ENCODE measurements around the gene BICD1. TPM values are rescaled to one million over a fixed set of nuclear protein-coding genes. Genes with fewer than 3 reads are reported as not detected.
A peak's percentile ranks its signal among the peaks of the same experiment; 100 is the strongest.

BICD1 gene
- total and polyA plus RNA-seq, 4 donors: 6.1 to 22.9 (median 12.8) TPM

DNA sequence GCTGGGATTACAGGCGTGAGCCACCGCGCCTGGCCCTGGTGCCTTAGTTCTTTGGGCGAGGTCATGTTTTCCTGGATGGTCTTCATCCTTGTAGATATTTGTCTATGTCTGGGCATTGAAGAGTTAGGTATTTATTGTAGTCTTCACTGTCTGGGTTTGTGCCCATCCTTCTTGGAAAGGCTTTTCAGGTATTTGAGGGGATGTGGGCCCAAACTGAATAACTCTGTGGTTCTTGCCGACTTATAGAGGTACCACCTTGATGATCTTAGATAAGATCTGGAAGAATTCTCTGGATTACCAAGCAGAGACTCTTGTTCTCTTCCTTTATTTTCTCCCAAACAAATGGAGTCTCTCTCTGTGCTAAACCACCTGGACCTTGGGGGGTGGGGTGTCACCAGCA lies 311.6 kb downstream of the BICD1 start:
- Histone ChIP-seq H3K9ac (ENCODE audit: insufficient read depth in 1 of 2, low read length in 2 of 2) (no peak overlapping the region), H3K9me3 (ENCODE audit: control insufficient read depth in 4 of 4, insufficient read depth in 3 of 4, low read length in 3 of 4) (no peaks in the 10 kb centered on the region), H3K36me3 (ENCODE audit: control insufficient read depth in 4 of 4, insufficient read depth in 4 of 4, low read length in 4 of 4) (no peaks in the 10 kb centered on the region), H3K27me3 (ENCODE audit: control insufficient read depth in 3 of 3, insufficient read depth in 3 of 3, low read length in 2 of 3) (no peaks in the 10 kb centered on the region), H3K27ac (ENCODE audit: low read depth in 1 of 2, low read length in 1 of 2) (no peak overlapping the region), H3K4me3 (no peak overlapping the region), H3K4me1 (ENCODE audit: control insufficient read depth in 5 of 5, insufficient read depth in 5 of 5, low read length in 5 of 5) (peaks cover 0 to 20% (median 0%) of the 10 kb centered on the region in 5 donors)
- TF ChIP-seq, protein P1, sequence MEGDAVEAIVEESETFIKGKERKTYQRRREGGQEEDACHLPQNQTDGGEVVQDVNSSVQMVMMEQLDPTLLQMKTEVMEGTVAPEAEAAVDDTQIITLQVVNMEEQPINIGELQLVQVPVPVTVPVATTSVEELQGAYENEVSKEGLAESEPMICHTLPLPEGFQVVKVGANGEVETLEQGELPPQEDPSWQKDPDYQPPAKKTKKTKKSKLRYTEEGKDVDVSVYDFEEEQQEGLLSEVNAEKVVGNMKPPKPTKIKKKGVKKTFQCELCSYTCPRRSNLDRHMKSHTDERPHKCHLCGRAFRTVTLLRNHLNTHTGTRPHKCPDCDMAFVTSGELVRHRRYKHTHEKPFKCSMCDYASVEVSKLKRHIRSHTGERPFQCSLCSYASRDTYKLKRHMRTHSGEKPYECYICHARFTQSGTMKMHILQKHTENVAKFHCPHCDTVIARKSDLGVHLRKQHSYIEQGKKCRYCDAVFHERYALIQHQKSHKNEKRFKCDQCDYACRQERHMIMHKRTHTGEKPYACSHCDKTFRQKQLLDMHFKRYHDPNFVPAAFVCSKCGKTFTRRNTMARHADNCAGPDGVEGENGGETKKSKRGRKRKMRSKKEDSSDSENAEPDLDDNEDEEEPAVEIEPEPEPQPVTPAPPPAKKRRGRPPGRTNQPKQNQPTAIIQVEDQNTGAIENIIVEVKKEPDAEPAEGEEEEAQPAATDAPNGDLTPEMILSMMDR (IDR thresholded peaks at IDR 0.05; ENCODE audit: control extremely low read depth, extremely low read depth): no peak
- no peak for DNase-seq
- WGBS, 2 donors: 96 to 98% methylated on average over 5 of the region's 5 CpGs
- no peak for ATAC-seq (ENCODE audit: insufficient read depth, low FRiP score)

DNA sequence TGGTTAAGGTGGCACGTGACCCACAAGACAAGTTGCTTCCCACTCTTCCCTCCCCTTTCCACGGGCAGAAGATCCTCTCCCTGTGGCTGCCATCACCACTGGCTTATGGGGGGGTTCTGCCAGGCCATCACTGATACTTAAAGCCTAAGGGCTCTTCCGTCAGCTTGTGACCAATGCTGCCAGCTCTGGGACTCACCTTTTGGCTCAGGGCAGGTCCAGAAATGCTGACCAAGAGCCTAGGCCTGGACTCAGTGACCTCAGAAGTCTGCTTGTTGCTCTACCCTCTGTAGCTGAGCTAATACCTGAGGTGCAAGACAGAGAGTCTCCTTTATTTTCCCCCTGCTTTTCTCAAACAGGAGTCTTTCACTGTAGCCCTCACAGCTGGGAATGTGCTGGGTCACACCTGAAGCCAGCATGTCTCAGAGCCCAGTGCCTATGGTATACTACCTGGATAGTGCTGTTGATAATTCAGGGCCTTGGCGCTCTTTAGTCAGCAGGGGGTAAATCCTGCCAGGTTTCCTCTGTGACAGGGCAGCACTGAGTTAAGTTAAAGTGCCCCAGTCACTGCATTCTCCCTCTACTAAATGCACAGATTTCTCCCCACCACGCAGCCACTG lies 312.4 kb downstream of the BICD1 start:
- no peak for ATAC-seq (ENCODE audit: insufficient read depth, low FRiP score)
- peak overlapping the region in 1 of 2 donors; percentile 13 for H3K27ac ChIP-seq (ENCODE audit: low read depth in 1 of 2, low read length in 1 of 2)

DNA sequence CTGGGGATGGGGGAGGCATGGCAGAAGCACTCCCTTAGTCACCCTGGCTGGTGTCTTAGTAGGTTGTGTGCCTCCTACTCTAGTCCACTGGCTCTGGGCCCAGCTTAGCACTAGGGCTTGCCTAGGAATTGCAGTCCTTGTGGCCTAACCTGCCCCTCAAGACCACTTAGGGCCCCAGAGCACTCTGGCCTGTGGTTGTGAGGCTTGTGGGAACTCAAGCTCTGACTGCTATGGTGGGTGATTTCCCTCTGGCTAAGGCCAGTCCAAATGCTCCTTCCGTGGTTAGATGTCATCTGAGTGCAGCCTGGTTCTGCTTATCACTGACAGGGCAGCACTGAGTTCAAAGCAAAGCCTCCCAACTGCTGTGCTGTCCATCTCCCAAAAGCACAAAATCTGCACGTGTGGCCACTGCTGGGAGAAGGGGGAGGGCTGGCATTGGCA lies 312.9 kb downstream of the BICD1 start:
- Histone ChIP-seq H3K27me3 (ENCODE audit: control insufficient read depth in 3 of 3, insufficient read depth in 3 of 3, low read length in 2 of 3) (no peaks in the 10 kb centered on the region), H3K9ac (ENCODE audit: insufficient read depth in 1 of 2, low read length in 2 of 2) (no peak overlapping the region), H3K4me3 (no peak overlapping the region), H3K9me3 (ENCODE audit: control insufficient read depth in 4 of 4, insufficient read depth in 3 of 4, low read length in 3 of 4) (no peaks in the 10 kb centered on the region), H3K27ac (ENCODE audit: low read depth in 1 of 2, low read length in 1 of 2) (peak overlapping the region in 1 of 2 donors; percentile 13), H3K4me1 (ENCODE audit: control insufficient read depth in 5 of 5, insufficient read depth in 5 of 5, low read length in 5 of 5) (peaks cover 0 to 18% (median 0%) of the 10 kb centered on the region in 5 donors), H3K36me3 (ENCODE audit: control insufficient read depth in 4 of 4, insufficient read depth in 4 of 4, low read length in 4 of 4) (no peaks in the 10 kb centered on the region)
- TF ChIP-seq, protein P1 (IDR thresholded peaks at IDR 0.05; ENCODE audit: control extremely low read depth, extremely low read depth): no peak
- ATAC-seq (ENCODE audit: insufficient read depth, low FRiP score) (peak; percentile 73), DNase-seq (peak in 2 of 3 donors; percentile 27 to 36)
- 14 to 20% methylated on average over 2 of the region's 2 CpGs for whole genome bisulfite sequencing, 2 donors

More for the DNA sequence above, 312.4 kb downstream of the BICD1 start:
- WGBS, 2 donors: 53 to 87% methylated on average over 5 of the region's 5 CpGs
- Histone ChIP-seq H3K9ac (ENCODE audit: insufficient read depth in 1 of 2, low read length in 2 of 2) (no peak overlapping the region), H3K4me1 (ENCODE audit: control insufficient read depth in 5 of 5, insufficient read depth in 5 of 5, low read length in 5 of 5) (peaks cover 0 to 18% (median 0%) of the 10 kb centered on the region in 5 donors), H3K4me3 (no peak overlapping the region), H3K27me3 (ENCODE audit: control insufficient read depth in 3 of 3, insufficient read depth in 3 of 3, low read length in 2 of 3) (no peaks in the 10 kb centered on the region), H3K9me3 (ENCODE audit: control insufficient read depth in 4 of 4, insufficient read depth in 3 of 4, low read length in 3 of 4) (no peaks in the 10 kb centered on the region), H3K36me3 (ENCODE audit: control insufficient read depth in 4 of 4, insufficient read depth in 4 of 4, low read length in 4 of 4) (no peaks in the 10 kb centered on the region)
- no peak for DNase-seq
- TF ChIP-seq, protein P1 (IDR thresholded peaks at IDR 0.05; ENCODE audit: control extremely low read depth, extremely low read depth): no peak

Measured in lung (tissue), 12 donors.